Keratinocyte (primary cell): ENCODE results near the gene TM9SF3. TPM values are rescaled to one million over a fixed set of nuclear protein-coding genes. Genes with fewer than 3 reads are reported as not detected.
A peak's percentile ranks its signal among the peaks of the same experiment; 100 is the strongest.

Experiments used
- DNase-seq: peaks from one replicate; pipeline ENCODE4 v3.0.0-alpha.2; 2011; ENCODE audit warnings: low read depth, missing footprints, low spot score
- FAIRE-seq: peaks from 2 replicates; lab custom pipeline; 2011; peaks lifted over from hg19 to GRCh38; lab: Jason Lieb, UNC
- H2AFZ ChIP-seq: 2 replicates; pipeline ENCODE4 v1.6.0; 2012; ENCODE audit warnings: low read length, control low read depth, inconsistent platforms; ENCODE audit not compliant: control insufficient read depth
- H3K27ac ChIP-seq: 2 replicates; pipeline ENCODE4 v1.5.1; 2011; ENCODE audit warnings: low read length; ENCODE audit not compliant: control insufficient read depth, insufficient read depth
- H3K27me3 ChIP-seq: 3 replicates; pipeline ENCODE4 v1.6.0; 2011; ENCODE audit warnings: low read length; ENCODE audit not compliant: control insufficient read depth, insufficient read depth; ENCODE audit errors: extremely low read depth
- H3K36me3 ChIP-seq, 2 experiments: 2 replicates in 1 of 2; 3 replicates in 1 of 2; pipeline ENCODE4 v1.5.1; 2011; ENCODE audit warnings: low read length in 2 of 2, mild to moderate bottlenecking in 1 of 2; ENCODE audit not compliant: control insufficient read depth in 2 of 2, insufficient read depth in 2 of 2; ENCODE audit errors: extremely low read depth in 1 of 2
- H3K4me1 ChIP-seq: 3 replicates; pipeline ENCODE4 v1.5.1; 2011; ENCODE audit warnings: low read length; ENCODE audit not compliant: control insufficient read depth, insufficient read depth; ENCODE audit errors: extremely low read depth
- H3K4me2 ChIP-seq: 3 replicates; pipeline ENCODE4 v1.6.0; 2011; ENCODE audit warnings: low read depth, low read length; ENCODE audit not compliant: control insufficient read depth, insufficient read depth; ENCODE audit errors: extremely low read depth
- H3K4me3 ChIP-seq, 3 experiments: fragments of 200-600 bp in 1 of 3; sonication (generic) in 1 of 3; 2 replicates in 2 of 3; 3 replicates in 1 of 3; pipeline ENCODE4 v1.5.1; 2011 to 2016; ENCODE audit warnings: low read length in 3 of 3, mild to moderate bottlenecking in 3 of 3, control low read depth in 2 of 3, inconsistent platforms in 1 of 3, low read depth in 1 of 3, mixed read lengths in 1 of 3, mixed run types in 1 of 3, moderate library complexity in 1 of 3; ENCODE audit not compliant: control insufficient read depth in 2 of 3, insufficient read depth in 2 of 3; ENCODE audit errors: extremely low read depth in 1 of 3
- H3K79me2 ChIP-seq: 2 replicates; pipeline ENCODE4 v1.6.0; 2012; ENCODE audit warnings: low read length; ENCODE audit not compliant: control insufficient read depth, insufficient read depth
- H3K9ac ChIP-seq: 3 replicates; pipeline ENCODE4 v1.6.0; 2011; ENCODE audit warnings: low read length; ENCODE audit not compliant: control insufficient read depth, insufficient read depth; ENCODE audit errors: extremely low read depth
- H3K9me1 ChIP-seq: 3 replicates; pipeline ENCODE4 v1.6.0; 2011; ENCODE audit warnings: low read length; ENCODE audit not compliant: control insufficient read depth, insufficient read depth; ENCODE audit errors: extremely low read depth
- H3K9me3 ChIP-seq: 2 replicates; pipeline ENCODE4 v1.5.1; 2012; ENCODE audit warnings: low read depth, low read length; ENCODE audit not compliant: control insufficient read depth
- H4K20me1 ChIP-seq: 3 replicates; pipeline ENCODE4 v1.6.0; 2011; ENCODE audit warnings: low read length; ENCODE audit not compliant: control insufficient read depth, insufficient read depth; ENCODE audit errors: extremely low read depth
- EZH2 ChIP-seq: IDR thresholded peaks from one replicate; pipeline ENCODE4 v1.6.1; 2012; ENCODE audit warnings: inconsistent platforms, mild to moderate bottlenecking, low read length, moderate library complexity
- dilution Hi-C: fragments of 300-500 bp; cut with MboI; formaldehyde crosslinking; loops from one replicate; pipeline ENCODE4 v1.7.0; 2020; ENCODE audit warnings: low sequenced_read_pairs; ENCODE audit not compliant: extremely low pct_ligation_motif_present
- polyA plus RNA-seq, 5 experiments: library from polyadenylated mRNA; depleted of rRNA in 3 of 5; stranded (reverse) in 3 of 5; stranded (forward) in 1 of 5; unstranded in 1 of 5; fragments of >200 nt; gene quantifications; 1 replicate in 1 of 5; 2 replicates in 3 of 5; 3 replicates in 1 of 5; pipeline versions ENCODE4 v1.2.1 to v1.2.3, GENCODE V29; 2011 to 2012; ENCODE audit warnings: missing spikeins in 2 of 5, low read depth in 1 of 5, low replicate concordance in 1 of 5
- TF ChIP-seq, protein P1 (sequence below), 3 experiments: IDR thresholded peaks in 1 of 3; conservative IDR thresholded peaks in 1 of 3; optimal IDR thresholded peaks in 1 of 3; 2 replicates in 2 of 3; 3 replicates in 1 of 3; pipeline versions ENCODE3 to v1.5.1; 2011; ENCODE audit warnings: low read length in 3 of 3, mild to moderate bottlenecking in 3 of 3, moderate library complexity in 2 of 3, control low read depth in 1 of 3, inconsistent platforms in 1 of 3; ENCODE audit not compliant: insufficient read depth in 2 of 3; ENCODE audit errors: extremely low read depth in 1 of 3

TM9SF3 gene
- polyA plus RNA-seq, 1 donor (not counting 4 experiments of a cell fraction or from before 2014, with no cell fraction given), result 90.0 TPM

DNA sequence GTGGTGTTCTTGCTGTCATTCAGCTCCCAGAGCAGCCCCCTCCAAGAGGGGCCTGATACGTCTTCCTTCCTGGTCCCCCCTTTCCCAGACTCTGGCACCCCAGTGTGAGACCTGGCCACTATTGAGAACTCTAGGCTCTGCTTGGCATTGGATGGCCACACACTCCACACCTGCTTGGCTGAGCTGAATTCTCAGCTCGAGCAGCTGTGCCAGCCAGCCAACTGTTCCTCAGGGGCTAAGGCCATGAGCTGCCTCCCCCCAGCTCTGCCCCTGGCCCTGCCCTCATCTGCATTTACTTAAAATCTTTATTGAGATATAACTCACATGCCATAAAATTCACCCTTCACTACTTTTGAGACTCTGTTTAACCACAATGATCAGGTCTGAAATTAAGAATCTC, 79.8 kb downstream of the TM9SF3 start:
- Histone ChIP-seq H3K27ac (no peak overlapping the region), H3K4me2 (no peak overlapping the region), H3K9me1 (no peaks in the 10 kb centered on the region), H3K36me3 (no peaks in the 10 kb centered on the region), H3K4me3 (no peak overlapping the region), H3K9me3 (no peaks in the 10 kb centered on the region), H3K27me3 (no peaks in the 10 kb centered on the region), H3K4me1 (peaks cover 38% of the 10 kb centered on the region), H2AFZ (no peak overlapping the region), H3K9ac (no peak overlapping the region), H3K79me2 (no peaks in the 10 kb centered on the region), H4K20me1 (no peaks in the 10 kb centered on the region)
- no peak for TF ChIP-seq EZH2
- TF ChIP-seq, protein P1, sequence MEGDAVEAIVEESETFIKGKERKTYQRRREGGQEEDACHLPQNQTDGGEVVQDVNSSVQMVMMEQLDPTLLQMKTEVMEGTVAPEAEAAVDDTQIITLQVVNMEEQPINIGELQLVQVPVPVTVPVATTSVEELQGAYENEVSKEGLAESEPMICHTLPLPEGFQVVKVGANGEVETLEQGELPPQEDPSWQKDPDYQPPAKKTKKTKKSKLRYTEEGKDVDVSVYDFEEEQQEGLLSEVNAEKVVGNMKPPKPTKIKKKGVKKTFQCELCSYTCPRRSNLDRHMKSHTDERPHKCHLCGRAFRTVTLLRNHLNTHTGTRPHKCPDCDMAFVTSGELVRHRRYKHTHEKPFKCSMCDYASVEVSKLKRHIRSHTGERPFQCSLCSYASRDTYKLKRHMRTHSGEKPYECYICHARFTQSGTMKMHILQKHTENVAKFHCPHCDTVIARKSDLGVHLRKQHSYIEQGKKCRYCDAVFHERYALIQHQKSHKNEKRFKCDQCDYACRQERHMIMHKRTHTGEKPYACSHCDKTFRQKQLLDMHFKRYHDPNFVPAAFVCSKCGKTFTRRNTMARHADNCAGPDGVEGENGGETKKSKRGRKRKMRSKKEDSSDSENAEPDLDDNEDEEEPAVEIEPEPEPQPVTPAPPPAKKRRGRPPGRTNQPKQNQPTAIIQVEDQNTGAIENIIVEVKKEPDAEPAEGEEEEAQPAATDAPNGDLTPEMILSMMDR (optimal IDR thresholded peaks at IDR 0.05 in 1 of 3, IDR thresholded peaks at IDR 0.05 in 1 of 3, conservative IDR thresholded peaks at IDR 0.05 in 1 of 3; ENCODE audit: extremely low read depth in 1 of 3, insufficient read depth in 2 of 3, low read length in 3 of 3), result no peak
- DNase-seq (no peak), FAIRE-seq (no peak)
- dilution Hi-C loops, result no loop called here

DNA sequence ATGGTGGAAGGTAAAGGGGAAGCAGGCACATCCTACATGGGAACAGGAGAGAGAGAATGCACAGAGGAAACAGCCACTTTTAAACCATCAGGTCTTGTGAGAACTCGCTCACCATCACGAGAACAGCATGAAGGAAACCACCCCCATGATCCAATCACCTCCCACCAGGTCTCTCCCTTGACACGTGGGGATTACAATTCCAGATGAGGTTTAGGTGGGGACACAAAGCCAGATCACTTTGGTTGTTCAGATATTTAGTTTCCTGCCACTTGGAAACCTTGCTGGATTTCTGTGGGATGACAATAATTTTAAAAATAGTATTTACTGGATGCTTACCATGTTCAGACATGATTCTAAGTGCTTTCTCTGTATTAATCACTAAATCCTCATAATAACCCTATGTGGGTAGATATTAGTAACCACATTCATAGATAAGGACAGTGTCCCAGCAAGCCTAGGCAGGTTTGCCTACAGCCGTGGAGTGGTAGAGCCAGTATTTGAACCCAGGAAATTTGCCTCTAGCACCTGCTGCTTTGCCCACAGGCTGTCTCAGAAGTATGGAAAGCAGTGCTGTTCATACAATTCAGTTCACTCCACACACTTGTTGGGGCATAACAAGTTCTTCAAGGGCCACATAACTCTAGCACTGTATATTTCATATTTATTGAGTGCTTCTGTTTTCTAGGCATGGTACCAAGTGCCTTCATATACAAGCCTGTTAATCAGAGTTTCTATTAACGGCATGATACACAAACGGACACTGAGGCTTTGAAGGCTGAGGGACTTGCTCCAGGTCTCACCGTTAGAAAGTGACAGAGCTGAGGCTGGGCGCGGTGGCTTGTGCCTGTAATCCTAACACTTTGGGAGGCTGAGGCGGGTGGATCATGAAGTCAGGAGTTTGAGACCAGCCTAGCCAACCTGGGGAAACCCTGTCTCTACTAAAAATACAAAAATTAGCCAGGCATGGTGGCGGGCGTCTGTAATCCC, 81.4 kb downstream of the TM9SF3 start:
- no peak overlapping the region for H3K4me3 ChIP-seq
- no peaks in the 10 kb centered on the region for H4K20me1 ChIP-seq
- DNase-seq (peak; percentile 89), FAIRE-seq (peak; percentile 97)
- H3K27me3 ChIP-seq, result no peaks in the 10 kb centered on the region
- dilution Hi-C loops, result no loop called here
- no peaks in the 10 kb centered on the region for H3K9me3 ChIP-seq
- H3K27ac ChIP-seq, result peak overlapping the region; percentile 81
- H3K9me1 ChIP-seq, result no peaks in the 10 kb centered on the region
- H2AFZ ChIP-seq, result peak overlapping the region; percentile 12
- no peaks in the 10 kb centered on the region for H3K79me2 ChIP-seq
- peak overlapping the region; percentile 19 for H3K9ac ChIP-seq
- TF ChIP-seq EZH2, result no peak
- TF ChIP-seq, protein P1 (optimal IDR thresholded peaks at IDR 0.05 in 1 of 3, IDR thresholded peaks at IDR 0.05 in 1 of 3, conservative IDR thresholded peaks at IDR 0.05 in 1 of 3; ENCODE audit: extremely low read depth in 1 of 3, insufficient read depth in 2 of 3, low read length in 3 of 3), result no peak
- peaks cover 36% of the 10 kb centered on the region for H3K4me1 ChIP-seq
- H3K4me2 ChIP-seq, result peak overlapping the region; percentile 65
- H3K36me3 ChIP-seq, result no peaks in the 10 kb centered on the region
